K562 (cell line): ENCODE measurements around the gene WDR88. TPM values are rescaled to one million over a fixed set of nuclear protein-coding genes. Genes with fewer than 3 reads are reported as not detected.
"Not testable (repeated sequence)": the region's sequence is repeated elsewhere in the genome, so short reads cannot be mapped to it uniquely, and the experiment has no call there.

ENCODE experiments used
- ATAC-seq: fragments of 200-7000 bp; cut with Tn5 transposase; 3 replicates; pipeline ENCODE4 v1.9.1; 2020; ENCODE audit warnings: moderate library complexity
- BruUV-seq: library from RNA; stranded (reverse); fragments of 400-500 nt; replicated peaks from 2 replicates; lab custom pipeline; 2021; lab: Mats Ljungman, UMichigan
- CTCF ChIA-PET: fragments of 300-600 bp; formaldehyde crosslinking; extraction: SDS; loops from one replicate; lab custom pipeline; 2021; ENCODE audit warnings: low intra/inter-chr PET ratio; lab: Yijun Ruan, JAX
- POLR2A ChIA-PET: fragments of 300-600, 350-650 bp; sonication (Branson Sonifier 250); formaldehyde crosslinking; extraction: SDS; loops from one replicate; lab custom pipeline; 2021; ENCODE audit warnings: antibody characterized with exemption, inconsistent platforms; lab: Yijun Ruan, JAX
- DNase-seq, 4 experiments: peaks; one replicate each; pipeline versions ENCODE4 v3.0.0 to v3.0.0-alpha.2; 2011 to 2018; ENCODE audit warnings: low spot score in 3 of 4, mixed read lengths in 3 of 4; ENCODE audit errors: extremely low read depth in 1 of 4
- FAIRE-seq: peaks from 2 replicates; lab custom pipeline; 2011; peaks lifted over from hg19 to GRCh38; lab: Jason Lieb, UNC
- H2AFZ ChIP-seq: 2 replicates; pipeline ENCODE4 v1.6.0; 2011; ENCODE audit warnings: low read depth, low read length, control low read depth, inconsistent platforms
- H3K27ac ChIP-seq: fragments of 200-600 bp; 3 replicates; pipeline ENCODE4 v1.8.0; 2011; ENCODE audit warnings: low read depth, mild to moderate bottlenecking, control low read depth, inconsistent platforms, low read length, moderate library complexity, mixed read lengths; ENCODE audit errors: extremely low read depth
- H3K27me3 ChIP-seq, 2 experiments: fragments of 300-600 bp in 1 of 2; 2 replicates in 1 of 2; 3 replicates in 1 of 2; pipeline versions ENCODE4 v1.6.0 to v1.8.0; 2011; ENCODE audit warnings: inconsistent platforms in 2 of 2, low read length in 2 of 2, mild to moderate bottlenecking in 1 of 2, mixed read lengths in 1 of 2, moderate library complexity in 1 of 2; ENCODE audit not compliant: control insufficient read depth in 2 of 2, insufficient read depth in 2 of 2
- H3K36me3 ChIP-seq: fragments of 300-600 bp; 3 replicates; pipeline ENCODE4 v1.8.0; 2011; ENCODE audit warnings: mild to moderate bottlenecking, low read length, inconsistent platforms; ENCODE audit not compliant: control insufficient read depth, insufficient read depth
- H3K4me1 ChIP-seq, 2 experiments: fragments of 200-600 bp in 1 of 2; replicated peaks in 1 of 2; 2 replicates in 1 of 2; 3 replicates in 1 of 2; pipeline versions ENCODE4 v1.5.1 to v1.8.0; 2011; ENCODE audit warnings: inconsistent platforms in 2 of 2, low read length in 2 of 2, mild to moderate bottlenecking in 1 of 2, mixed read lengths in 1 of 2, moderate library complexity in 1 of 2; ENCODE audit not compliant: control insufficient read depth in 2 of 2, insufficient read depth in 2 of 2
- H3K4me2 ChIP-seq: 2 replicates; pipeline ENCODE4 v1.6.1; 2011; ENCODE audit warnings: low read length, control low read depth, inconsistent platforms, mixed read lengths; ENCODE audit not compliant: insufficient read depth
- H3K4me3 ChIP-seq: fragments of 200-600 bp; sonication (generic), shearing (Covaris generic); 2 replicates; pipeline ENCODE4 v1.5.1; 2016; ENCODE audit warnings: control low read depth, inconsistent platforms
- H3K79me2 ChIP-seq: fragments of 200-600 bp; 3 replicates; pipeline ENCODE4 v1.8.0; 2011; ENCODE audit warnings: low read length, inconsistent platforms; ENCODE audit not compliant: control insufficient read depth, insufficient read depth
- H3K9ac ChIP-seq, 2 experiments: 2 replicates each; pipeline versions ENCODE4 v1.6.0 to v1.6.1; 2011; ENCODE audit warnings: low read depth in 2 of 2, low read length in 2 of 2, control low read depth in 1 of 2, inconsistent platforms in 1 of 2, mild to moderate bottlenecking in 1 of 2, mixed read lengths in 1 of 2; ENCODE audit not compliant: insufficient read depth in 1 of 2
- H3K9me1 ChIP-seq: one replicate; pipeline ENCODE4 v1.6.0; 2011; ENCODE audit warnings: inconsistent platforms, mild to moderate bottlenecking, low read length, moderate library complexity; ENCODE audit not compliant: control insufficient read depth, insufficient read depth
- H3K9me3 ChIP-seq: replicated peaks from 2 replicates; pipeline ENCODE4 v1.5.1; 2011; ENCODE audit warnings: low read depth, low read length, inconsistent platforms; ENCODE audit not compliant: control insufficient read depth, insufficient read depth
- H4K20me1 ChIP-seq: replicated peaks from 2 replicates; pipeline ENCODE4 v1.6.1; 2011; ENCODE audit warnings: low read length, inconsistent platforms, mixed read lengths; ENCODE audit not compliant: control insufficient read depth, insufficient read depth
- ATF3 ChIP-seq, 2 experiments: fragments of 450-650 bp in 1 of 2; sonication (generic) in 1 of 2; formaldehyde crosslinking in 1 of 2; IDR thresholded peaks in 1 of 2; conservative IDR thresholded peaks in 1 of 2; 2 replicates each; pipeline versions ENCODE4 v1.6.1 to v1.8.1; 2016 to 2023; ENCODE audit warnings: mild to moderate bottlenecking in 2 of 2, moderate library complexity in 2 of 2, inconsistent platforms in 1 of 2, missing genetic modification reagents in 1 of 2
- CEBPB ChIP-seq: fragments of 450-650 bp; IDR thresholded peaks from 2 replicates; pipeline ENCODE4 v1.6.1; 2016; ENCODE audit warnings: missing genetic modification characterization, missing compliant biosample characterization
- CEBPG ChIP-seq, 3 experiments: fragments of 200-800 bp in 1 of 3; sonication (Bioruptor generic) in 1 of 3; sonication (generic) in 1 of 3; formaldehyde crosslinking in 1 of 3; IDR thresholded peaks in 2 of 3; conservative IDR thresholded peaks in 1 of 3; 2 replicates each; pipeline versions ENCODE4 v1.6.1 to v1.8.0; 2016 to 2022; ENCODE audit warnings: missing compliant biosample characterization in 2 of 3, missing genetic modification characterization in 2 of 3, mild to moderate bottlenecking in 1 of 3, missing genetic modification reagents in 1 of 3
- CTBP1 ChIP-seq: fragments of 450-650 bp; IDR thresholded peaks from 2 replicates; pipeline ENCODE4 v1.6.1; 2016; ENCODE audit warnings: borderline replicate concordance
- TCFL5 ChIP-seq: fragments of 250-450 bp; sonication (Bioruptor Pico); conservative IDR thresholded peaks from 2 replicates; pipeline ENCODE4 v1.6.1; 2021; ENCODE audit warnings: mild to moderate bottlenecking, moderate library complexity, matching md5 sums
- ZC3H4 ChIP-seq: sonication (generic); formaldehyde crosslinking; IDR thresholded peaks from 2 replicates; pipeline ENCODE4 v1.9.0; 2021; ENCODE audit warnings: missing genetic modification reagents, borderline replicate concordance
- WGBS: fragments of 100-300 bp; shearing (Covaris generic); methylation state at CpG from one replicate; pipeline ENCODE4 v1.1.6; 2016; ENCODE audit warnings: low coverage, mixed read lengths; ENCODE audit not compliant: insufficient coverage; ENCODE audit errors: missing lambda C conversion rate; 5-methylcytosine and 5-hydroxymethylcytosine counted together
- in situ Hi-C: fragments of 300-500 bp; cut with MboI; formaldehyde crosslinking; loops from 4 replicates; pipeline ENCODE4 v1.15.0; 2018; ENCODE audit warnings: inconsistent platforms, mixed read lengths
- intact Hi-C: fragments of 100-400 bp; cut with micrococcal nuclease; formaldehyde crosslinking; loops from 2 replicates; pipeline ENCODE4 v1.14.2; 2022
- polyA plus RNA-seq, 8 experiments: library from polyadenylated mRNA; depleted of rRNA in 4 of 8; stranded (reverse) in 5 of 8; unstranded in 3 of 8; fragments of >200 nt; fragmentation: Nextera tagmentation in 2 of 8; fragmentation: Illumina TruSeq in 1 of 8; extraction: Ambion mirVana in 2 of 8; extraction: Trizol in 1 of 8; gene quantifications; 2 replicates each; pipeline versions ENCODE4 v1.2.1 to v1.2.3, GENCODE V29; 2011 to 2014; ENCODE audit warnings: inconsistent platforms in 1 of 8, missing spikeins in 1 of 8
- total RNA-seq, 7 experiments: library from RNA; depleted of rRNA in 6 of 7; stranded (reverse); fragments of >200 nt in 6 of 7; fragmentation: Illumina TruSeq in 2 of 7; extraction: Trizol in 2 of 7; gene quantifications; 2 replicates each; pipeline versions ENCODE4 v1.2.1 to v1.2.3, GENCODE V29; 2011 to 2021; ENCODE audit warnings: low replicate concordance in 1 of 7

WDR88 gene
- total and polyA plus RNA-seq, 9 of the 15 experiments (the other 6 are each of a cell fraction or from before 2014, with no cell fraction given): 0.03 to 0.04 TPM; not detected in 7

GRCh38 chr19:33152176-33152575 is 20.3 kb downstream of the WDR88 start:
- ChIA-PET POLR2A (interaction anchor here (0.6 kb wide), 1 partner anchor 229 kb away, joined by 4 read pairs; no protein-coding TSS in a partner anchor), CTCF (no interaction called here)
- Histone ChIP-seq H3K9me1 (no peaks in the 10 kb centered on the region), H3K4me3 (no peak overlapping the region), H3K9me3 (no peaks in the 10 kb centered on the region), H3K4me2 (no peak overlapping the region), H3K4me1 (no peaks in the 10 kb centered on the region; a peak in 3 of 5 replicates), H3K27ac (no peak overlapping the region)
- DNase-seq (no peak), FAIRE-seq (no peak)
- in situ Hi-C loops: no loop called here
- TF ChIP-seq CTBP1 (no peak), TCFL5 (CRISPR knock-in tag) (no peak), CEBPG (CRISPR knock-in tag; IDR thresholded peaks at IDR 0.05) (no peak), CEBPG (tag; conservative IDR thresholded peaks at IDR 0.05 in 1 of 2, IDR thresholded peaks at IDR 0.05 in 1 of 2) (peak; percentile 72 to 77), ATF3 (IDR thresholded peaks at IDR 0.05) (0 out of 2 replicates have a peak, but pooled peaks have one; percentile 10), ATF3 (CRISPR knock-in tag; conservative IDR thresholded peaks at IDR 0.05) (no peak), ZC3H4 (CRISPR knock-in tag) (no peak), CEBPB (peak; percentile 54)
- TF ChIP-seq, all 486 proteins: peak for 3
- H3K79me2 ChIP-seq: no peaks in the 10 kb centered on the region
- BruUV-seq: no TSS peak
- no peak overlapping the region for H2AFZ ChIP-seq
- 10% methylated on average over 2 of the region's 2 CpGs for WGBS
- no peak for ATAC-seq
- intact Hi-C loops: no loop called here
- no peak overlapping the region for H3K9ac ChIP-seq
- no peaks in the 10 kb centered on the region for H4K20me1 ChIP-seq
- H3K36me3 ChIP-seq: no peaks in the 10 kb centered on the region
- peaks cover 5 to 23% of the 10 kb centered on the region in 2 experiments; a peak in 4 of 5 replicates for H3K27me3 ChIP-seq

- H3K4me2 ChIP-seq, FAIRE-seq: not testable (repeated sequence)
- 3% methylated on average over 4 of the region's 4 CpGs for WGBS
These were observed 20.7 kb downstream of the WDR88 start for GRCh38 chr19:33152625-33153024.

More at GRCh38 chr19:33152625-33153024, 20.7 kb downstream of the WDR88 start:
- BruUV-seq, H2AFZ ChIP-seq, H4K20me1 ChIP-seq, in situ Hi-C loops, H3K4me3 ChIP-seq, H3K27ac ChIP-seq, H3K79me2 ChIP-seq, H3K9me1 ChIP-seq, H3K4me1 ChIP-seq, H3K36me3 ChIP-seq, H3K9ac ChIP-seq, intact Hi-C loops, CTCF ChIA-PET, DNase-seq, H3K9me3 ChIP-seq, ATAC-seq: not testable (repeated sequence)
- peaks cover 5 to 20% of the 10 kb centered on the region in 2 experiments; a peak in 4 of 5 replicates for H3K27me3 ChIP-seq
- POLR2A ChIA-PET: interaction anchor here (0.6 kb wide), 2 partner anchors 12 to 228 kb away, joined by 3 to 4 read pairs; no protein-coding TSS in a partner anchor
